ENCODE results near the gene KCNQ4.

KCNQ4 gene

DNA sequence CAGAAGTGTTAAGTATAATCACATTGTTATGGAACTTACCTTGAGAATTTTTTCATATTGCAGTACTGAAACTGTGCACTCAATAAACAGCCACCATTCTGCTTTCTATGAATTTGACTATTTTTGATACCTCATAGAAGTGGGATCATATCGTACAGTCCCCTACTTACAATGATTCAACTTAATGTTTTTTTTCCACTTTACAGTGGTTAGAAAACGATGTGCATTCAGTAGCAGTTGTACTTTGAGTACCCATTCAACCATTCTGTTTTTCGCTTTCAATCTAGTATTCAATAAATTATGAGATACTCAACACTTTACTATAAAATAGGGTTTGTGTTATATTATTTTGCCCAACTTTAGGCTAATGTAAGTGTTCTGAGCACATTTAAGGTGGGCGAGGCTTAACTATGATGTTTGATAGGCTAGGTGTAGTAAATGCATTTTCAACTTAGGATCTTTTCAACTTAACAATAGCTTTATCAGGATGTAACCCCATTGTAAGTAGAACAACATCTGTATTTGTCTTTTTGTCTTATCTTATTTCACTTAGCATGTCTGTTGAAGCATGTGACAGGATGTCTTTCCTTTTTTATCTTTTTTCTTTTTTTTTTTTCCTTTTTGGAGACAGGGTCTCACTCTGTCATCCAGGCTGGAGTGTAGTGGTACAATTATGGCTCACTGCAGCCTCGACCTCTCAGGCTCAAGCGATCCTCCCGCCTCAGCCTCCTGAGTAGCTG is 42.4 kb upstream of the KCNQ4 start:
- TF ChIP-seq EZH2 (IDR thresholded peaks at IDR 0.05; ENCODE audit: borderline replicate concordance, low read length) (no peak), CTCF (IDR thresholded peaks at IDR 0.05; ENCODE audit: low read length) (no peak)
- Histone ChIP-seq H3K27me3 (ENCODE audit: insufficient read depth, low read length) (no peaks in the 10 kb centered on the region), H3K9ac (ENCODE audit: low read length) (no peak overlapping the region), H3F3A (ENCODE audit: insufficient read depth, low read length) (no peaks in the 10 kb centered on the region), H3K36me3 (ENCODE audit: insufficient read depth, low read length) (peaks cover 81% of the 10 kb centered on the region), H3K9me2 (ENCODE audit: low read depth, low read length) (no peaks in the 10 kb centered on the region), H3K79me2 (ENCODE audit: insufficient read depth, low read length) (peaks cover 2% of the 10 kb centered on the region), H3K27ac (ENCODE audit: low read depth, low read length, poor library complexity, severe bottlenecking) (no peak overlapping the region), H3K9me3 (ENCODE audit: low read length) (no peaks in the 10 kb centered on the region), H3K4me2 (ENCODE audit: low read length) (no peak overlapping the region), H3K4me3 (ENCODE audit: low read depth, low read length, poor library complexity, severe bottlenecking) (no peak overlapping the region), H4K20me1 (ENCODE audit: insufficient read depth, low read length) (no peaks in the 10 kb centered on the region), H3K4me1 (ENCODE audit: insufficient read depth, low read length, severe bottlenecking) (no peaks in the 10 kb centered on the region), H2AFZ (ENCODE audit: low read length) (no peak overlapping the region)

GRCh38 chr1:40742363-40743061 is 41.1 kb upstream of the KCNQ4 start:
- Histone ChIP-seq H2AFZ (ENCODE audit: low read length) (no peak overlapping the region), H3K36me3 (ENCODE audit: insufficient read depth, low read length) (peaks cover 94% of the 10 kb centered on the region), H4K20me1 (ENCODE audit: insufficient read depth, low read length) (no peaks in the 10 kb centered on the region), H3K27ac (ENCODE audit: low read depth, low read length, poor library complexity, severe bottlenecking) (no peak overlapping the region), H3K9ac (ENCODE audit: low read length) (no peak overlapping the region), H3F3A (ENCODE audit: insufficient read depth, low read length) (no peaks in the 10 kb centered on the region), H3K4me2 (ENCODE audit: low read length) (no peak overlapping the region), H3K4me1 (ENCODE audit: insufficient read depth, low read length, severe bottlenecking) (no peaks in the 10 kb centered on the region), H3K4me3 (ENCODE audit: low read depth, low read length, poor library complexity, severe bottlenecking) (no peak overlapping the region), H3K9me3 (ENCODE audit: low read length) (no peaks in the 10 kb centered on the region), H3K27me3 (ENCODE audit: insufficient read depth, low read length) (no peaks in the 10 kb centered on the region), H3K9me2 (ENCODE audit: low read depth, low read length) (no peaks in the 10 kb centered on the region), H3K79me2 (ENCODE audit: insufficient read depth, low read length) (no peaks in the 10 kb centered on the region; the same call in 1 of the 2 replicates)
- TF ChIP-seq CTCF (IDR thresholded peaks at IDR 0.05; ENCODE audit: low read length) (no peak), EZH2 (IDR thresholded peaks at IDR 0.05; ENCODE audit: borderline replicate concordance, low read length) (no peak)

- no peaks in the 10 kb centered on the region; the same call in 1 of the 2 replicates for H3K79me2 ChIP-seq (ENCODE audit: insufficient read depth, low read length)
- H3K27me3 ChIP-seq (ENCODE audit: insufficient read depth, low read length): no peaks in the 10 kb centered on the region
- no peaks in the 10 kb centered on the region for H3K9me3 ChIP-seq (ENCODE audit: low read length)
- no peak overlapping the region for H3K27ac ChIP-seq (ENCODE audit: low read depth, low read length, poor library complexity, severe bottlenecking)
- TF ChIP-seq CTCF (IDR thresholded peaks at IDR 0.05; ENCODE audit: low read length) (no peak), EZH2 (IDR thresholded peaks at IDR 0.05; ENCODE audit: borderline replicate concordance, low read length) (no peak)
- no peaks in the 10 kb centered on the region for H4K20me1 ChIP-seq (ENCODE audit: insufficient read depth, low read length)
- no peak overlapping the region for H3K4me3 ChIP-seq (ENCODE audit: low read depth, low read length, poor library complexity, severe bottlenecking)
- H3F3A ChIP-seq (ENCODE audit: insufficient read depth, low read length): no peaks in the 10 kb centered on the region
- peaks cover 99% of the 10 kb centered on the region for H3K36me3 ChIP-seq (ENCODE audit: insufficient read depth, low read length)
- H3K9me2 ChIP-seq (ENCODE audit: low read depth, low read length): no peaks in the 10 kb centered on the region
- no peaks in the 10 kb centered on the region for H3K4me1 ChIP-seq (ENCODE audit: insufficient read depth, low read length, severe bottlenecking)
- no peak overlapping the region for H3K4me2 ChIP-seq (ENCODE audit: low read length)
- H3K9ac ChIP-seq (ENCODE audit: low read length): no peak overlapping the region
- H2AFZ ChIP-seq (ENCODE audit: low read length): no peak overlapping the region
Measured at GRCh38 chr1:40743452-40743851, 40.1 kb upstream of the KCNQ4 start.
